ENCODE results near the gene NRP2.

- TF ChIP-seq CTCF (IDR thresholded peaks at IDR 0.05), result no peak
- TF ChIP-seq POLR2A (IDR thresholded peaks at IDR 0.05), result no peak
Measured at GRCh38 chr2:205749078-205749477, 66.8 kb downstream of the NRP2 start.
